Activated CD8-positive, alpha-beta memory T cell treated with anti-CD3 and anti-CD28 coated beads for 48 hours (primary cell): ENCODE data around the gene CBX4.

ENCODE experiments used
- DNase-seq, 3 experiments: peaks; one replicate each; pipeline ENCODE4 v3.0.0-alpha.2; 2020; ENCODE audit warnings: low read depth in 2 of 3, low spot score in 2 of 3

The CBX4 gene

GRCh38 chr17:79790805-79791734 lies 48.2 kb downstream of the CBX4 start:
- DNase-seq = no peak

DNA sequence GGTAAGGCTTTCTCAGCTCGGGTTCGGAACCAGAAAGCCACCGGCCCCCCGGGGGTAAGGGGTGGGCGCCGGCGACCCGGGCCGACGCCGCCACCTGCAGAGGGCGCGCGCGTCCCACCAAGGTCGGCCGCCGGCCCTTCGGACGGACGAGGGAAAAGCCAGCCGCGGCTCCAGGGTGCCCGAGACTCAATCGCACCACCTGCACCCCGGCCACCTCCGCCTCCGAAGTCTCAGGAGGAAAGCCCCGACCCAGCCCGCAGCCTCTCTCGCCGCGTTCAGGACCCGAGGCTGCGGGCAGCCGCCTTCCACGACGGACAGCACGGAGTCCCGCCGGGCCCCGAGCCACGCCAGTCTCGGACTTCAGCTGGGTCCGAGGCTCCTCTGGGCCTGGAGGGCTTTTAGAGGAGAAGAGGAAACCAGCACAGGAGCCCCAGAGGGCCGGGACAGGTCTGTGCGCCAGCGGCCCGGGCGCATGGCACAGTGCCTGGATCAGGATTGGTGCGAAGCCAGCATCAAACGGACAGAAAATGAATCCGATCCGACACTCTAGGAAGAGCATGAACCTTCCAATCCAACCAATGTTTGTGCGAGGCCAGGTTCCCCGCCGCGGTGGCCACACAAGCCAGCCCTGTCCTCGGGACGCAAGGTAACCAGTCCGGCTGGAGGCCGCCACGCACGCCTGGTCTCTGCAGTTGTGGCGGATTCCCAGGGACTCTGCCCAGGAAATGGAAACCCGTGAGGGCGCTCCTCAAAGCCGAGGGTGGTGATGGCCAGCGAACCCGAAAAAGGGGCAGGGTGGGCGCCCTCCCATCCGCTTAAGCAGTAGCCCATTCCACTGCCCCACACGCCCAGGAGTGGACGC lies 49.1 kb downstream of the CBX4 start:
- no peak for DNase-seq

DNA sequence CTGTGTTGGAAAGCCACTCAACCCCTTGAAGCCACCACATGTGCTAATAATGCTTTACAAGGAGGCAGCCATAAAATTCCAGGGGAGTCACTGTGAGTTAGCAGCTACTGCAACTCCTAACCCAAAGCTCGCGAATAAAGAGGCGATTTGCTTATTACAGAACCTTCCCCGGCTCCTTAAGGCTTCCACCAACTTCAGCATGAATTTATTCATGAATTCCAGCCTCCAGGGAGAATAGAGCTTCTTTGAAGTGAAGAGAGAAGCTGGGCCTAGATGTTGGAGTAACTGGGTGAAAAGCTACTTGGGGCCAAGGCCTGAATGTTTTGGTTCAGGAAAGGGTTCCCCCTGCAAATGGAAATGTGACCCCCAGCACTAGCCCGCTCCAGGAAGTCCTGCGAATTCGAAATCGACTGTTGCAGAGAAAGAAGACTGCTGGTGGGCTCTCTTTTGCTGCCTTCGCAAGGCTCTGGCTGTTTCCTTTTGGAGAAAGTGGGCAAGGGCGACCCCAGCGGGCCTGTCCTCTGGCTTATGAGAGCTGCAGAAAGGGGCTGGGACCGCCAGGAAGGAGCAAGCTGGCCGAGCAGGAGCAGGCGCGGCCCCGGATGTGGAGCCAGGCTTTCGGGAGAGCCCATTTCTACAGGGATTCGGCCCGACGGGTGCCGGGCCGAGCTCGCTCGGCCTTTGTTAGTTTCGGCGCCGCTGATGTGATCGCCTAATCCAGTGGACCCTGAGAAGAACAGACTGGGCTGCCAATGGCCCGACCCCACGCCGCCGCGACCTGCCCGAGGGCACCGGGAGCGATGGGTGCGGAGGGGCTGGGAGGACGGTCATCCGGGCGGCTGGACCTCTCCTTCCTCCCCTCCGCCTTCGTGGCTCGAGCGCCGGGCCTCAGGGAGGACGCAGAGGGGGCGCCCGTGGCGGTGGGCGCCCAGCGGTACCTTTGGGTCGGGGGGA lies 50.0 kb downstream of the CBX4 start:
- no peak for DNase-seq

- DNase-seq = no peak
These were observed 50.8 kb downstream of the CBX4 start for GRCh38 chr17:79788455-79788854.

- no peak for DNase-seq
These were observed 52.2 kb downstream of the CBX4 start for GRCh38 chr17:79786930-79787643.

DNA sequence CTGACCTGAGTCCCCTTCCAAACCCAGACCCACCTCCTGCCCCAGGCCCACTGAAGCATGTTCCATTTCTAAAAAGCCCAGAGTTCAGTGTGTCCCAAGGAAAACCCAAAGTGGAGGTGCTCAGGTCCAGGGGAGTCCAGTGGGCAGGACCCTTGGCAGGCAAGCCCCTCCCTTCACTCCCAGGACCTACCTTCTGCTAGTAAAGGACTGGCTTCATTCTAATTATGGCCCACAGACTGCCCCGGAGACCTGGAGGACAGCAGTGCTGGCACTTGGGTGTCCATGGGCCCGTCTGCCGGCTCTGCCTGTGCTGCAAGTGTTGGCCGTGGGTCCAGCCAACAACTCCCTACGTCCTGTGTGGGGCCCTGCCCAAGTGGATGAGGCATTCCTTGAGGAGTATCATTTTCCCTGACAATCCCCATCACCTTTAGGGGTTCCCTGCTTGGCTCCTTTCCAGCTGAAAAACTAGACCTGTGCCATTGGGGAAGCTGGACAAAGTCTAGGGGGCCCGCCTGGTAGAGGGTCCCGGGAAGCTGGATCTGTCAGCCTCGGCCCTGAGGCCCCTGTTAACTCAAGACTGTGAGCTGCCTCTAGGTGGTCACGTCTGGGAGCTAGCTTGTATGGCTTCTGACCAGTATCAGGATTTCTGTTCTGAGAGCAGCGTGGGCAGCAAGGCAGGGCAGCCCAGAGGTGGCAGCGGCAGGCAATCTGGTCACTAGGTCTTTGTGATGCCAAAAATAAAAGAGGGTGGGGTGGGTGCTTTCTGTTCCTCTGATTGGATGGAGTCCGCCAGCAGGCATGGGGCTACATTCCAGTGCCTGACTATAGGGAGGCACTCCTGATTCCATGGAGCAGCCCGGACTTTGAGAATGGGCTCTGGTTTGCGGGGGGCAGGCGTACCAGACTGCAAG lies 53.1 kb downstream of the CBX4 start:
- DNase-seq = no peak

GRCh38 chr17:79785017-79785899 lies 54.0 kb downstream of the CBX4 start:
- DNase-seq = no peak

- no peak for DNase-seq
These were observed 54.8 kb downstream of the CBX4 start for GRCh38 chr17:79784353-79785016.

DNA sequence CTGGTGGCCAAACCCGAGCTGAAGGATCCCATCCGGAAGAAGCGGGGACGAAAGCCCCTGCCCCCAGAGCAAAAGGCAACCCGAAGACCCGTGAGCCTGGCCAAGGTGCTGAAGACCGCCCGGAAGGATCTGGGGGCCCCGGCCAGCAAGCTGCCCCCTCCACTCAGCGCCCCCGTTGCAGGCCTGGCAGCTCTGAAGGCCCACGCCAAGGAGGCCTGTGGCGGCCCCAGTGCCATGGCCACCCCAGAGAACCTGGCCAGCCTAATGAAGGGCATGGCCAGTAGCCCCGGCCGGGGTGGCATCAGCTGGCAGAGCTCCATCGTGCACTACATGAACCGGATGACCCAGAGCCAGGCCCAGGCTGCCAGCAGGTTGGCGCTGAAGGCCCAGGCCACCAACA lies 55.3 kb downstream of the CBX4 start:
- DNase-seq = no peak
